Small intestine (tissue), 7 donors: ENCODE results near the gene CCDC34. TPM values are rescaled to one million over a fixed set of nuclear protein-coding genes. Genes with fewer than 3 reads are reported as not detected.
A peak's percentile ranks its signal among the peaks of the same experiment; 100 is the strongest.

Experiments
- DNase-seq, 2 donors: peaks; one replicate each; pipeline versions ENCODE4 v3.0.0 to v3.0.0-alpha.2; 2013
- FAIRE-seq: peaks from 2 replicates; lab custom pipeline; 2012; peaks lifted over from hg19 to GRCh38; lab: Jason Lieb, UNC
- H3K27ac ChIP-seq, 3 donors: one replicate each; pipeline ENCODE4 v1.5.1; 2013; ENCODE audit warnings: low read length in 2 of 3, mild to moderate bottlenecking in 2 of 3, control low read depth in 1 of 3, inconsistent platforms in 1 of 3, low read depth in 1 of 3, moderate library complexity in 1 of 3
- H3K27me3 ChIP-seq, 3 donors: one replicate each; pipeline ENCODE4 v1.6.1; 2013; ENCODE audit warnings: low read length in 3 of 3, inconsistent platforms in 1 of 3; ENCODE audit not compliant: control insufficient read depth in 3 of 3, insufficient read depth in 3 of 3
- H3K36me3 ChIP-seq, 3 donors: one replicate each; pipeline ENCODE4 v1.6.1; 2013; ENCODE audit warnings: low read length in 3 of 3, inconsistent platforms in 1 of 3, low read depth in 1 of 3, mild to moderate bottlenecking in 1 of 3, moderate library complexity in 1 of 3; ENCODE audit not compliant: control insufficient read depth in 3 of 3, insufficient read depth in 2 of 3
- H3K4me1 ChIP-seq, 3 donors: one replicate each; pipeline ENCODE4 v1.6.1; 2013; ENCODE audit warnings: low read length in 2 of 3, inconsistent platforms in 1 of 3, low read depth in 1 of 3, mild to moderate bottlenecking in 1 of 3, moderate library complexity in 1 of 3; ENCODE audit not compliant: control insufficient read depth in 3 of 3, insufficient read depth in 2 of 3
- H3K4me3 ChIP-seq, 3 donors: one replicate each; pipeline ENCODE4 v1.5.1; 2013; ENCODE audit warnings: low read length in 3 of 3, control low read depth in 1 of 3, inconsistent platforms in 1 of 3, low read depth in 1 of 3, mild to moderate bottlenecking in 1 of 3, moderate library complexity in 1 of 3
- H3K9me3 ChIP-seq, 2 donors: one replicate each; pipeline ENCODE4 v1.6.1; 2013; ENCODE audit warnings: low read depth in 1 of 2, low read length in 1 of 2; ENCODE audit not compliant: control insufficient read depth in 2 of 2, insufficient read depth in 1 of 2
- WGBS, 3 donors: extraction: QIAGEN DNeasy Blood & Tissue Kit; methylation state at CpG; one replicate each; pipeline ENCODE4 v1.1.7; 2013; 5-methylcytosine and 5-hydroxymethylcytosine counted together
- polyA plus RNA-seq, 4 donors: library from polyadenylated mRNA; stranded (reverse) in 3 of 4; unstranded in 1 of 4; fragments of 200-250 nt in 3 of 4; fragments of 120-200 nt in 1 of 4; gene quantifications; one replicate each; pipeline versions ENCODE4 v1.2.1 to v1.2.3, GENCODE V29; 2013
- donor health status: healthy with polysubstance abuse.
- donor health status: control.
- donor health status: control.
- donor health status: Bipolar disorder and iron deficiency.
- donor health status: healthy.

The CCDC34 gene
- polyA plus RNA-seq, 4 donors, result 6.2 to 32.6 (median 11.9) TPM

DNA sequence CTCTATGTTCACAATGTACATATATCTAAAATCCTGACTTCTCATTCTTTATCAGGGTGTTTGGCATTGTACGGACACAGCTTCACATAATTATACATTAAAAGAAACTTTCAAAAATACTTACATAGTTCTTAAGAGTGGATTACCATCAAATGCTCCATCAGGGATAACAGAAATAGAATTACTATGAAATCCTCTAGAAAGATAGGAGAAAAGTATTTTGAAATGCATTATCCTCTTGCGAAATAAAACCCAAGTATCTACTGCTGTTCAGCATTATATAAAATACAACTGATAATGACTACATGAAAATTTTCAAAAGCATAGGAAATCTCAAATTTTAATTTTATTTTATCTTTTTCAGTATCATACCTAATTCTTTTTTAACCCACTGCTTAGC is 17.8 kb upstream of the CCDC34 start:
- H3K27me3 ChIP-seq, result no peaks in the 10 kb centered on the region
- no peaks in the 10 kb centered on the region for H3K9me3 ChIP-seq
- DNase-seq, result no peak
- no peak overlapping the region for H3K4me3 ChIP-seq
- H3K27ac ChIP-seq, result no peak overlapping the region
- no peaks in the 10 kb centered on the region for H3K4me1 ChIP-seq
- WGBS, 3 donors, result 96 to 99% (median 97%) methylated on average over 2 of the region's 2 CpGs
- peaks cover 0 to 10% (median 3%) of the 10 kb centered on the region in 3 donors for H3K36me3 ChIP-seq
- FAIRE-seq, result no peak

DNA sequence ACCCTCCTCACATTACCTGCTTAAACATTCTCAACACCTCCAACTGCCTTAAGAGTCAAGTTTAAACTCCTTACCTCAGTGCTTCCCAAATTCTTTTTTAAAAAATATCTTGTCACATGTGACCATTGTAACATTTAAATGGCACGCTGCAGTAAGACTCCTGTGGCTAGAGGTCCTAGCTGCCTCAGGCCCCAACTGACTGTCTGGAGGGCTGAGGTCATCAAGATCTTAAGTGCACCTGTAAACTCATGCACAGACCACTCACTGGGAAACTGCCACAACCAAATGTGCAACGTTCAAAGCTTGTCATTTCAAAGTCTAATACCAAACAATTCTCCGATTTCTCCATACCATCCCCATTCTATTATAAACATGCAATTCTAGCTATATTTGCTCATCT is 16.4 kb upstream of the CCDC34 start:
- Histone ChIP-seq H3K4me1 (no peaks in the 10 kb centered on the region), H3K27me3 (no peaks in the 10 kb centered on the region), H3K36me3 (peaks cover 0 to 7% (median 3%) of the 10 kb centered on the region in 3 donors), H3K27ac (no peak overlapping the region), H3K9me3 (no peaks in the 10 kb centered on the region), H3K4me3 (no peak overlapping the region)
- DNase-seq (no peak), FAIRE-seq (no peak)
- WGBS, 3 donors, result 70 to 81% (median 79%) methylated on average over 3 of the region's 3 CpGs

DNA sequence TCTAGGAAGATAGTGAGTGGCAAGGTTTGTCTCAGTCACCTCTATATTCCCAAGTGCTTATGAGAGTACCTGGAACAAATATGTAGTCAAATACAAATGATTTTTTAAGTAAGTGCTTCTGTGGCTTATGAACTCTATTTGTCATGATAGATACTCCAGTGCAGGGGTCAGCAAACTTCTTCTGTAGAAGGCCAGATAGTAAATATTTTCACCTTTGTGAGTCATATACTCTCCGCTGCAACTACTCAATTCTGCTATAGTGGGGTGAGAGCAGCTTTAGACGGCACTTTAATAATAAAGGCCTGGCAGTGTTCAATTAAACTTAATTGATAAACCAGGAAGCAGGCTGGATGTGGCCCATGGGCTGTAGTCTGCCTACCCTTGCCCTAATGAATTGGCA is 12.4 kb upstream of the CCDC34 start:
- H3K36me3 ChIP-seq, result peaks cover 3 to 12% (median 4%) of the 10 kb centered on the region in 3 donors
- no peak overlapping the region for H3K27ac ChIP-seq
- peaks cover 0 to 15% (median 0%) of the 10 kb centered on the region in 3 donors for H3K4me1 ChIP-seq

DNA sequence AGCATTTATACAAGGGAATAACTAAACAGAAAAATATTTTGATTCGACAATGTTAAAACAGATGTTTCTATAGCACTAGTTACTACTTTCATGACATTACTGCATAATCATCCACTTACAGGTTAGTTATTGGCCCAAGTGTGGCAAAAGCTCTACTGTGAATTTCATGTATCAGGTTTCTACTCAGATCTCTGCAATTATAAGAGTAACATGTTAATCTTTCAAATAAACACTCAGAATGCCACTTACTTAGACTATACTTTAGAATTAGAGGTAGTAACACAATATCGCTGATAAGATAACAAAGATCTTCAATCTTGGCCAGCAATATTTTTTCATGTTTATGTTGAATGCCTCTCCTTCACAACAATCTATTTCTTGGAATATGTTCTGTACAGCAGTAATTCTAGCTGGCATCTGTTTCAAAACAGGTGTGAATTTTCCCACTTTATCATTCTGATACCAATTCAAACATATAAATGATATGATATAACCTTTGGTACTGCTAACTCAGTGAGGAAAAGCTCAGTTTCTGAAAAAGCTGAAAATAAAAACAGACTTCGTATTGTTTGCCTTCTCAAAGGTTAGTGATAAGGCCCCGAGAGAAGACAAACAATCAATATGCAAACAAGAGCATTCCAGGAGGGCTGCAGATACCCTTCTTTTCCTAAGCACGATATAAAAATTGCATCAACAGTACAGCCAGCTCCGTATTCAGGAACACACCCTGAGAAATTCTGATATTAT is 11.0 kb upstream of the CCDC34 start:
- H3K9me3 ChIP-seq, result no peaks in the 10 kb centered on the region
- H3K27me3 ChIP-seq, result no peaks in the 10 kb centered on the region
- H3K4me1 ChIP-seq, result peaks cover 0 to 15% (median 0%) of the 10 kb centered on the region in 3 donors
- peak; percentile 61 to 62 for DNase-seq
- 18 to 53% (median 30%) methylated on average over 6 of the region's 6 CpGs for WGBS, 3 donors
- no peak for FAIRE-seq
- no peak overlapping the region for H3K4me3 ChIP-seq
- H3K27ac ChIP-seq, result peak overlapping the region in 1 of 3 donors; percentile 57
- peaks cover 3 to 14% (median 5%) of the 10 kb centered on the region in 3 donors for H3K36me3 ChIP-seq

More for the DNA sequence above, 12.4 kb upstream of the CCDC34 start:
- Histone ChIP-seq H3K9me3 (no peaks in the 10 kb centered on the region), H3K4me3 (no peak overlapping the region), H3K27me3 (no peaks in the 10 kb centered on the region)
- no peak for DNase-seq
- 25 to 63% (median 56%) methylated on average over 2 of the region's 2 CpGs for WGBS, 3 donors
- FAIRE-seq, result no peak

DNA sequence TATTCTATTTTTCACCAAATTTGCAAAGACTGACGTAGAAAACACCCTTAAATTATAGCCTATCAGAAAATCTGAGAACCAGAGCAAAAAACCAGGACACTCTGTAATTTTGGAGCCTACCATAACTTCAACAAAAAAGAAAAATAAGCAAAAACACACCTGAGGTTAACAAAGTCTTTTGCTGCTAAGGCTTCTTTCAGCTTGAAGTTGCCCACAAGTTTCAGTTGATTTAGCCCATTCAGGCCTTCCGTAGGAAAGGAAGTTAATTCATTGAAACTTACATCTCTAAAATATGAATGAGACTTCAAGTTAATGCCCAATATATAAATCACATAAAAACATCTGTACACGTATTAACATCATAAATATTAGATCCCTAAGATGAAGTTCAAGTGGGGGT is 10.4 kb upstream of the CCDC34 start:
- peaks cover 0 to 15% (median 0%) of the 10 kb centered on the region in 3 donors for H3K4me1 ChIP-seq
- no peak for DNase-seq
- 56 to 74% (median 69%) methylated on average over 3 of the region's 3 CpGs for WGBS, 3 donors
- H3K9me3 ChIP-seq, result no peaks in the 10 kb centered on the region
- no peak overlapping the region for H3K4me3 ChIP-seq
- no peaks in the 10 kb centered on the region for H3K27me3 ChIP-seq
- no peak for FAIRE-seq
- peaks cover 3 to 14% (median 9%) of the 10 kb centered on the region in 3 donors for H3K36me3 ChIP-seq
- H3K27ac ChIP-seq, result peak overlapping the region in 1 of 3 donors; percentile 57

DNA sequence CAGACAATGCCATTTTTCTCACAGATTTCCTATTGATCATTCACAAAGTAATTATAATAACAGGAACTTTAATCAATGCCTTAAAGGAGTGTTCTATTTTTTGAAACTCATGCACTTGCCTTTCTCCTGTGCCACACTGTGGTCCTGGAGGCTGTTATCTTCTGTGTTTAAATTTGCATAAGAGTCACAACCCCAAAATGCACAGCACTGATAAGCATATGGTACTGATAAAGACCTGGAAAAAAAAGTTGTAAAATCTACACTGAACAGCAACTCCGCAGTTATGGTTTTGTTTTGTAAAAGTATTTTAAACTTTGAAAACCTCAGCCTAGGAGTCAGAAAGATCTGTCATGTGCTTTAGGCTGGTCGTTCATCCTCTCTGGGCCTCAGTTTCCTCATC is 9.1 kb upstream of the CCDC34 start:
- no peak for FAIRE-seq
- no peak overlapping the region for H3K4me3 ChIP-seq
- WGBS, 3 donors, result 26 to 65% (median 44%) methylated on average over 2 of the region's 2 CpGs
- no peaks in the 10 kb centered on the region for H3K27me3 ChIP-seq
- H3K27ac ChIP-seq, result no peak overlapping the region
- H3K9me3 ChIP-seq, result no peaks in the 10 kb centered on the region
- peaks cover 0 to 15% (median 0%) of the 10 kb centered on the region in 3 donors for H3K4me1 ChIP-seq
- no peak for DNase-seq
- peaks cover 3 to 19% (median 9%) of the 10 kb centered on the region in 3 donors for H3K36me3 ChIP-seq

DNA sequence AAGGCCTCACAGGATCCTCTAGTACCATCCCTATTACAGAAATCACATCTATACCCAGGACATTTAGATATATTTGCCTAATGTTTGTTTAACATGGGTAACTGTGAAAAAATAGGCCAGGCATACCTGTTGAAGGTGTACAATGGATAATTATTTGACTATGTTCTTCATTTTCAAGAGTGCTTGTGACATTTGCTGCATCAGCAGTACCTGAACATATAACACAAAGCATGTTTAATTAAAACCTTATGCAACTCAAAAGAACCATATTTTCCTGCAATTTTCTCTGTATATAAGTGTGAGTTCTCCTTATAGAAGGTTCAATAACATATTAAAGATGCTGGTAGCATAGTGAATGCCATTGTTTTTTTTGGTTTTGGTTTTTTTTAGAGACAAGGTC is 8.5 kb upstream of the CCDC34 start:
- DNase-seq, result no peak
- Histone ChIP-seq H3K27ac (no peak overlapping the region), H3K27me3 (no peaks in the 10 kb centered on the region), H3K4me1 (peaks cover 0 to 15% (median 0%) of the 10 kb centered on the region in 3 donors), H3K36me3 (peaks cover 3 to 19% (median 6%) of the 10 kb centered on the region in 3 donors), H3K4me3 (no peak overlapping the region), H3K9me3 (no peaks in the 10 kb centered on the region)
- no peak for FAIRE-seq

DNA sequence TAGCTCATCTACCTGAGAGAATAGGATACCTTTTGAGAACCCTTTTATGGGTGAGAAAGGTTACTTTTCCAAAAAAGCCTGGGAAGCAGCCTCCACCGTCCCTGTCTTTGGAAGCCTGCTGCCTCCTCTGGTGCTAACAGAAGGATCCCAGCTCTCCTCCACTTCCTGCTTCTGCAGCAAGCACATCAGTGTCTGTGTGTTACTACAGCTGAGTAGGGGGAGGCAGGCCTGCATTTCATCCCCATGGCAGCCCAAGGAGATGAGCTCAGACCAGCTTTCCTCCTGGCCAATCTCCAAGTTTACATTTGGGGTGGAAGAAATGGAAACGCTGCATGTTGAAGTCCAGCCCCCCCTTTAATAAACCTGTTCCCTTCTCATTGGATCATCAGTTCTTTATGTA is 7.4 kb upstream of the CCDC34 start:
- Histone ChIP-seq H3K4me1 (peaks cover 0 to 15% (median 0%) of the 10 kb centered on the region in 3 donors), H3K9me3 (no peaks in the 10 kb centered on the region), H3K27me3 (no peaks in the 10 kb centered on the region), H3K36me3 (peaks cover 3 to 19% (median 6%) of the 10 kb centered on the region in 3 donors), H3K4me3 (no peak overlapping the region), H3K27ac (no peak overlapping the region)
- 49 to 58% (median 50%) methylated on average over 2 of the region's 2 CpGs for WGBS, 3 donors
- no peak for FAIRE-seq
- peak in 1 of 2 donors; percentile 38 for DNase-seq
